Central memory CD8-positive, alpha-beta T cell (primary cell): ENCODE results near the gene FOSL2.
"Not testable (repeated sequence)": the region's sequence is repeated elsewhere in the genome, so short reads cannot be mapped to it uniquely, and the experiment has no call there.

Source experiments
- ATAC-seq: fragments of 150-1000 bp; cut with Tn5 transposase; replicated peaks from 2 replicates; pipeline ENCODE4 v1.10.0; 2022; ENCODE audit warnings: mild to moderate bottlenecking, moderate FRiP score, moderate number of reproducible peaks; ENCODE audit not compliant: poor library complexity, severe bottlenecking; ENCODE audit errors: extremely low read depth
- DNase-seq, 2 donors: peaks; one replicate each; pipeline ENCODE4 v3.0.0; 2021; ENCODE audit warnings: low spot score in 2 of 2
- H3K27ac Mint-ChIP-seq: one replicate; pipeline ENCODE4 v1.8.0; 2022; ENCODE audit warnings: low read depth, mild to moderate bottlenecking, moderate library complexity, mixed read lengths
- H3K27me3 Mint-ChIP-seq: one replicate; pipeline ENCODE4 v1.8.0; 2022; ENCODE audit warnings: mixed read lengths
- H3K36me3 Mint-ChIP-seq: one replicate; pipeline ENCODE4 v1.8.0; 2022; ENCODE audit warnings: mild to moderate bottlenecking, moderate library complexity, mixed read lengths; ENCODE audit not compliant: insufficient read depth
- H3K4me1 Mint-ChIP-seq: one replicate; pipeline ENCODE4 v1.8.0; 2022; ENCODE audit warnings: mixed read lengths
- H3K4me3 Mint-ChIP-seq: one replicate; pipeline ENCODE4 v1.8.0; 2022; ENCODE audit warnings: mild to moderate bottlenecking, moderate library complexity, mixed read lengths
- H3K9me3 Mint-ChIP-seq: one replicate; pipeline ENCODE4 v1.8.0; 2022; ENCODE audit warnings: mixed read lengths

Gene FOSL2

DNA sequence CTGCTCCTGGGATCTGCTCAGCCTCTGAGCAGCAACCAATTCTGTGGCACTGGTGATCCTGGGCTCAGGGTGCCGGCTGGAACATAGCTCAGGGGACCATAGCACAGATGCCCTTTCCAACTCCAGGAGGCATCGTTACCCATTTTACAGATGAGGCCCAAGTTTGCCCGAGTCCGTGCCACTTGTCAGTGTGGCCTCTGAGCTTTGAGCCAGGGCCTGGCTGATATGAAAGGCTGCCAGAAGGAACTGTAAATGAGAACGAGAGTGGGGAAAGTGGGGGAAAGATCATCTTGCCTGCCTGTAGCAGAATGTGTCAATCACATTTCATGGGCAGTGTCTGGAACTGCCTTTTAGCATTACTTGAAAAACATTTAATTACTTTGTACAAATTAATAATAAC, 23.3 kb upstream of the FOSL2 start:
- DNase-seq (no peak), ATAC-seq (no peak)
- Mint-ChIP-seq H3K9me3 (no peaks in the 10 kb centered on the region), H3K36me3 (peaks cover 3% of the 10 kb centered on the region), H3K27ac (peak overlapping the region; percentile 91), H3K27me3 (no peaks in the 10 kb centered on the region), H3K4me3 (peak overlapping the region; percentile 14), H3K4me1 (peaks cover 40% of the 10 kb centered on the region)

DNA sequence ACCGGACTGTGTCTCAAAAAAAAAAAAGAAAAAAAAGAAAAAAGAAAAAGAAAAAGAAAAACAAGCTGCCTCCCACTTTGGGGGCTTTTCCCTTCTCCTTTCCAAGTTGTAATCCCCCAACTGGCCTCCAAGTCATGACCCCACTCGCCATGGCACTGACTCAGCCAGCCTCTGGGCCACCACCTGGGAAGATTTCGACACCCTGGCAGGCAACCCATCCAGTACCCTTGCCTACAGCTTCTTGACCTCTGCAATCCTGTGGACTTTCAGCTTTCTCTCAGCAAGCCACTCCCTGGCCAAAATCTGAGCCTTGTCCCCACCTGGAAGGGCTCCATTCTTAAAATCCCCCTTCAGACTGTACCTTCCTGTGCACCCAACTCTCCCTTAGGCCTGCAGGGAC, 22.3 kb upstream of the FOSL2 start:
- no peaks in the 10 kb centered on the region for H3K27me3 Mint-ChIP-seq
- H3K36me3 Mint-ChIP-seq, result peaks cover 3% of the 10 kb centered on the region
- DNase-seq (no peak), ATAC-seq (no peak)
- peaks cover 30% of the 10 kb centered on the region for H3K4me1 Mint-ChIP-seq
- H3K9me3 Mint-ChIP-seq, result no peaks in the 10 kb centered on the region
- H3K4me3 Mint-ChIP-seq, result no peak overlapping the region
- H3K27ac Mint-ChIP-seq, result peak overlapping the region; percentile 8

DNA sequence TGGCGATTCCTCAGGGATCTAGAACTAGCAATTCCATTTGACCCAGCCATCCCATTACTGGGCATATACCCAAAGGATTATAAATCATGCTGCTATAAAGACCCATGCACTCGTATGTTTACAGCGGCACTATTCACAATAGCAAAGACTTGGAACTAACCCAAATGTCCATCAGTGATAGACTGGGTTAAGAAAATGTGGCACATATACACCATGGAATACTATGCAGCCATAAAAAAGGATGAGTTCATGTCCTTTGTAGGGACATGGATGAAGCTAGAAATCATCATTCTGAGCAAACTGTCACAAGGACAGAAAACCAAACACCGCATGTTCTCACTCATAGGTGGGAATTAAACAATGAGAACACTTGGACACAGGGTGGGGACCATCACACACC, 20.9 kb upstream of the FOSL2 start:
- not testable (repeated sequence) for H3K4me3 Mint-ChIP-seq, H3K9me3 Mint-ChIP-seq, H3K27ac Mint-ChIP-seq, H3K27me3 Mint-ChIP-seq, DNase-seq, H3K36me3 Mint-ChIP-seq, ATAC-seq
- peaks cover 17% of the 10 kb centered on the region for H3K4me1 Mint-ChIP-seq

DNA sequence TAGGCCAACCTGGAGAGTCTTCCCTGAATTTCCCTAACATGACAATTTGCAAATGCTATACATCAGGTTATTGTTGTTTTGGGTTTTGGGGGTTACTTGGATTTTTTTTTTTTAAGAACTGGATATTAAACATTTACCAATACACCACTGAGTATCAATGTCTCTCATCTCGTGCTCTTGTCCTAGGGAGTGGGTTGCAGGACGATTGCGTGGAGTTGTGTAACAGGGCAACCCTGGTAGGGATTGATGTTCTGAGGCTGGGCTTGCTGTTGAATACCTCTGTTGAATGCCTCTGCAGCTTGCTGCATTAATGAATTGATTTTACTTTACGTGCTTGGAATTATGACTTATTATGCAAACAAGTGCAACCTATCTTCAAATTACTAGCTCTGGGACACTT, 18.8 kb upstream of the FOSL2 start:
- Mint-ChIP-seq H3K27ac (no peak overlapping the region), H3K4me1 (peaks cover 20% of the 10 kb centered on the region)
- no peak for ATAC-seq

DNA sequence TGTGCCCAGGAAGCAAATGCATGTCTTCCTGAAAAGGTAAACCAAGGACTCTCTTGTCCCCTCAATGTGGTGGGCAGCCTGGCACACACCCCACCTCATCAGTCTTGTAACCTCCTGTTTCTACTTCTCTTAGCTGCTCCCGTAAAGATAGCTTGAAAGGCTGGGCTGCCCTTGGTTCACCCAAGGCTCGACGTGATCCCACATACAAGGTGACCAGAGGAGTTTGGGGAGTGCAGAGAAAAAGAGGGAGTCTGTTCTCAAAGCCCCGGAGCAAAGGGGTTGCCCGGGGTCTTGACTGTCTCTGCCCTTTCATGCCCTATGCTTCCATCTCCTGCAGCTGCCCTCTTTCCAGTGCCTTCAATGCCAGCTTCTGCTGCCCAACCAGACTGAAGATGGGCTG, 18.3 kb upstream of the FOSL2 start:
- Mint-ChIP-seq H3K4me1 (peaks cover 24% of the 10 kb centered on the region), H3K27ac (no peak overlapping the region), H3K27me3 (no peaks in the 10 kb centered on the region), H3K9me3 (no peaks in the 10 kb centered on the region), H3K36me3 (no peaks in the 10 kb centered on the region), H3K4me3 (no peak overlapping the region)
- no peak for DNase-seq
- ATAC-seq, result no peak

More for the DNA sequence above, 18.8 kb upstream of the FOSL2 start:
- Mint-ChIP-seq H3K4me3 (no peak overlapping the region), H3K27me3 (no peaks in the 10 kb centered on the region), H3K36me3 (no peaks in the 10 kb centered on the region), H3K9me3 (no peaks in the 10 kb centered on the region)
- no peak for DNase-seq

DNA sequence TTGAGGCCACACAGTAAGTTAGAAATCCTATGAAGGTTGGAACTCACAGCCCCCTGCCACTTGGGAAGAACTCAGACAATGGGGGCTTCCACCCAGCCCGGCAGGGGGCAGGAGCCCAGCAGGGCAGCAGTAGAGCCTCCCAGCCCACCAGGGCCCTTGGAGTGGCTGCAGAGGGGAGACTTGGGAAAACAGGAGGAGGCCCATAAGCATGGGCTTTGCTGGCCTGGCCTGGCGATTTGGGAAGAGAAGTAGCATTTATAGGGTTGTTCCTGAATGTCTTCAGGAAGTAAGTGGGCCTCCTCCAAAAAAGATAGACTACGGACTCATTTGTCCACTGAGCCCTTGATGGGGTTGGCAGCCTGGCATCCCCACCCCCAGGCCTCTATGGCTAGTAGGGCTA, 17.4 kb upstream of the FOSL2 start:
- no peaks in the 10 kb centered on the region for H3K9me3 Mint-ChIP-seq

DNA sequence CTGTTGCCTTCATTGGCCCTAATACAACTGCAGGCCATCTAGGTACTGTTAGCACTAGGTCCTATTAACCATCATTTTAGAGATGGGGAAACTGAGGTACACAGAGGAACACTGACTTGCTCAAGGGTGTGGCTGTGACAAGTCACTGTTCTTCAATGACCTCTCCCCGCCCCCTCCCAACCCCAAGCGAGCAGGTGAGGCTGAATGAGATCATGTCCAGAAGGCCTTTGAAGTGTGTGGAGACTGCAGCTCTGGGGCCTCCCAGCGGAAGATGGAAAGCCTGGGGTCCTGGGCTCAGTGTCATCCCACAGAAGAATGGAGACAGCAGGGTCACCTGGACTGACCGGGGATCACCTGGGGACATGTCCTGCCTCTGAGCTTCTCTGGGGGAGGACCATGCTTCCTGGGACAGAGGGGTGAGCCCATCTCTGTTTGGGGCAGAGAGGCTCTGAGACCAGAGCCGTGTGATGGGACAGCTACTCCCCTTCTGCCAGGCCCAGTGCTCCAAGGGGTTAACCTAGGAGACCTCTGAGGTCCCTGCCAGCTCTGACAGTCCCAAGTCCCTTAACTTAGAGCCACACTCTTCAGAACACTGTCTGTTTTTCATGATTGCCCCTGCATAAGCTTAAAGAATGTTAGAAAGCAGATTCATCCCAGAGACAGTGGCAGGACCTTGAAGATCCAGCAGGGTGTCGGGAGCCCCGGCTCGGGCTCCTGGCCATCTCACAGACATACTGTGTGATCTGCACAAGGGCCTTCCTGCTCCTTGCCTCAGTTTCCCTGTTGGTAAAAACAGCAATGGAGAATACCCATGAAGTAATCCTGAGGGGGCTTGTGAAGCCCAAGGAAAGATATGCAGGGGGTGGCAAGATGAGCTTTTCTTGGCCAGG, 16.7 kb upstream of the FOSL2 start:
- no peak overlapping the region for H3K27ac Mint-ChIP-seq
- no peak overlapping the region for H3K4me3 Mint-ChIP-seq
- peaks cover 30% of the 10 kb centered on the region for H3K4me1 Mint-ChIP-seq

More for the DNA sequence above, 17.4 kb upstream of the FOSL2 start:
- Mint-ChIP-seq H3K4me1 (peaks cover 30% of the 10 kb centered on the region), H3K27me3 (no peaks in the 10 kb centered on the region), H3K36me3 (no peaks in the 10 kb centered on the region), H3K27ac (no peak overlapping the region), H3K4me3 (no peak overlapping the region)
- DNase-seq (no peak), ATAC-seq (no peak)

DNA sequence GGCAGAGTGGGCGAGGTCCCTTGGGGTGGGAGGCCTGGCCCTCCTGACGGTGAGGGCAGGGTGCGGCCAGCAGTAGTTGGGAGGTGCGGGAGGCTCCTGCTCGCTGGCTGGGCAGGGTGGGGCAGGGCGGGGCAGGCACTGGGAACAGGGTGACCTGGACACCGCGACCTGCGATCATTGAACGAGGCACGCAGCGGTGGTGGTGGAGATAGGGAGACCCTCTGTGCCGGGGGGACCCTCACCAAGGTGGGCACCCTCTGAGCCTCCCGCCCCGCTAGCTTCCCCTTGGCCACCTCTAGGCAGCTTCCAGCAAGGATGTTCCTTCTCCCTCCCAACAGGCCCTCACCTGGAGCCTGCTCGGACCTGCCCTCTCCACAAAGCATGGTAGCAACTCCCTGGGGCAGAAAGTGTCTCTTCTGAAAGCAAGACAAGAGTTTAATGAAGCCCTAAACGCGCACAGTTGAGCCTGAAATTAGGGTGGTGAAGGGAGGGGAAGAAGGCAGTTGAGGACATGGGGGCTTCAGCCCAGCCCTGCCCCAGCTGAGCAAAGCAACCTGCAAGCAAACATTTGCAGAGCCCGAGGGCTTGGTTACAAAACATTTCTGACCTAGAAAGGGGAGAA, 15.4 kb upstream of the FOSL2 start:
- no peaks in the 10 kb centered on the region for H3K27me3 Mint-ChIP-seq
- peak overlapping the region; percentile 46 for H3K27ac Mint-ChIP-seq
- H3K36me3 Mint-ChIP-seq, result no peaks in the 10 kb centered on the region
- ATAC-seq (no peak), DNase-seq (no peak)
- H3K4me3 Mint-ChIP-seq, result no peak overlapping the region
- H3K4me1 Mint-ChIP-seq, result peaks cover 28% of the 10 kb centered on the region
- H3K9me3 Mint-ChIP-seq, result no peaks in the 10 kb centered on the region

More for the DNA sequence above, 16.7 kb upstream of the FOSL2 start:
- DNase-seq (no peak), ATAC-seq (no peak)
- Mint-ChIP-seq H3K27me3 (no peaks in the 10 kb centered on the region), H3K9me3 (no peaks in the 10 kb centered on the region), H3K36me3 (no peaks in the 10 kb centered on the region)

DNA sequence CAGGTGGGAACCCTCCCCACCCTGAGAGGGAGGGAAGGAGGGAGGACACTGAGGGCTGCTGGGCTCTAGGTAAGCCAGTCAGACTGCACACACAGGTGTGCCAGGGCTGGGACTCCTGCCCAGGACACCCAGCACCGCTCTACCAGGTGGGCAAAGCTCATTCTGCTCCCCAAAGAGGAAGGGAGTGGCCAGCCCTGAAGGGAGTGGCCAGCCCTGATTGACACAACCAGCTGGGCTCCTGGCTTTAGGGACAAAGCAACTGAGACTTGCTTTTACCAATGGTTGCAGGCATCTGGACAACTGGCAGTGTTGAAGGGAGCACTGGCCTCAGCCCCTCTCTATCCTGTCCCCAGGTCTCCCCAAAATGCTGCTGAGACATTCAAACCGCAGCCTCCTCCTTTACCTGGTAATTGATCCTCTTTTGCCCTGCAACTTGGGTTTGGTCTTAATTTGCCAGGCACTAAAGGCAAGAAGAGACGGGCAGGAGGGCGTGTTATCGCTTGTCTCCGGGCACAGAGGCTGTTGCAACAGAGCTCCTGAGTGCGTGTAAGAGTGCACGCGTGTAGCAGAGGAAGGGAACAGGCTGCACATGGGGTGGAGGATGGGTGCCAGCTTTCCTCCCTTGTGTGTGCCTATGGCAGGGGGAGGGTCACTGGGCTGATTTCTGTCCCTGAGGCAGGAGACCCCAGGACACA, 14.5 kb upstream of the FOSL2 start:
- H3K4me3 Mint-ChIP-seq, result no peak overlapping the region
- peaks cover 27% of the 10 kb centered on the region for H3K4me1 Mint-ChIP-seq
- no peak for DNase-seq

DNA sequence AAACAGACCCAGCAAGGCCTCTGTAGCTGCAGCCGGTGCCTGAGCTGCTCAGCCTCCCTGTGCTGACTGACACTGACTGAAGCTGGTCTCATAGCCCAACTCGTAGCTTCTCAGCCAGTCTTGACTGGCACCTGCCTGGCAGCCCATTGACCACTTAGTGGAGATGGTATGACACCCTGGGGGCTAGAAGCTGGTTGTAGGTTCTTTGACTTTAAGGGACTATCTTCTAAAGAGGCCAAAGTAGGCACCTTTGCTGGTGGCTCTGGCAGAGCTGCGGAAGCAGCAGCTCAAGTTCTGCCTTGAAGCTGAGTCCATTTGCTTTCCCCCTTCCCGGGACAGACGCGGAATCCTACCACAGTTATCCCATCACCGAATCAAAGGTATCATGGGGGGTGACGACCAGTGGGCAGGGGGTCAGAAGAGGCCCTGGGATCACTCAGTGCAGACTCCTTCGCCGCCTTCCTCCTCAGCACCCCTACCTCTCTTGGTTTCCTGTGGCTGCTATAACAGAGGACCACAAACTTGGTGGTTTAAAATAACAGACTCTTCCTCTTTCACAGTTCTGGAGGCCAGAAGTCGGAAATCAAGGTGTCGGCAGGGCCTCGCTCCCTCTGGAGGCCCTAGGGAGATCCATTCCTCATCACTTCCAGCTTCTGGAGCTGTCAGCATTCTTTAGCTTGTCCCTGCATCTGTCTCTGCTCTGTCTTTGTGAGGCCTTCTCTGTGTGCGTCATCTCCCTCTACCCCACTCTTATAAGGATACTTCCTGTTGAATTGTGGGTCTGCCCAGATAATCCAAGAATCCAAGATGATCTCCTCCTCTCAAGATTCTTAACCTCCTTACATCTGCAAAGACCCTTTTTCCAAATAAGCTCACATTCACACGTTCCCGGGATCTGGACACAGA, 13.7 kb upstream of the FOSL2 start:
- H3K36me3 Mint-ChIP-seq, result peaks cover 2% of the 10 kb centered on the region
- H3K27ac Mint-ChIP-seq, result peak overlapping the region; percentile 71
- H3K27me3 Mint-ChIP-seq, result no peaks in the 10 kb centered on the region
- peak; percentile 82 for ATAC-seq
- peak overlapping the region; percentile 45 for H3K4me3 Mint-ChIP-seq
- H3K9me3 Mint-ChIP-seq, result no peaks in the 10 kb centered on the region
- DNase-seq, result no peak
- peaks cover 30% of the 10 kb centered on the region for H3K4me1 Mint-ChIP-seq

More for the DNA sequence above, 14.5 kb upstream of the FOSL2 start:
- Mint-ChIP-seq H3K27ac (peak overlapping the region; percentile 71), H3K9me3 (no peaks in the 10 kb centered on the region), H3K27me3 (no peaks in the 10 kb centered on the region), H3K36me3 (peaks cover 2% of the 10 kb centered on the region)
- peak; percentile 27 for ATAC-seq

DNA sequence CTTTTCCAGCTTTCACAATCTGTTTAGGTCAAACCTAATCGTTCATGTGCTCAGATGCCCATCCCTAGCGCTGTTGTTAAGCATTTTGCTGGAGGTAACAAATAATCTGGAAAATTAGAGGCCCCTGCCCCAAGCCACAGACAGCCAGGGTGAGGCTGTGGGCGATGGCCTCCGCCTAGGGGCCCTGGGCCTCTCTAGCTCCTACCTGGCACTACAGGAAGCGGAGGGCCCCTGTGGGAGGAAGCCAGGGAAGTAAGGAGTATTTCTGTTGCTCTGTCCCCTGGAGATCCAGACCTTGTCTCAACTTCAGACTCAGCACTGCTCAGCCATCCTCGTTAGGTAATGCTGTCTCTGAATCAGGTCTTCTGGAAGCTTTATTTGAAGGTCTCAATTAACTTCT, 12.4 kb upstream of the FOSL2 start:
- Mint-ChIP-seq H3K9me3 (no peaks in the 10 kb centered on the region), H3K27ac (no peak overlapping the region), H3K4me1 (peaks cover 30% of the 10 kb centered on the region), H3K36me3 (peaks cover 2% of the 10 kb centered on the region), H3K4me3 (no peak overlapping the region), H3K27me3 (no peaks in the 10 kb centered on the region)
- DNase-seq (no peak), ATAC-seq (no peak)
